GM23338 (cell line): ENCODE results near the gene TUBB4A. TPM values are rescaled to one million over a fixed set of nuclear protein-coding genes. Genes with fewer than 3 reads are reported as not detected.

ENCODE experiments used
- polyA plus RNA-seq: library from polyadenylated mRNA; unstranded; fragments of >200 nt; fragmentation: Nextera tagmentation; extraction: Ambion mirVana; gene quantifications from 2 replicates; pipeline ENCODE4 v1.2.1, GENCODE V29; 2016
- small RNA-seq: library from RNA; depleted of rRNA; stranded (forward); fragments of <200 nt; gene quantifications from one replicate; pipeline ENCODE3, GENCODE V24; 2014; ENCODE audit warnings: low replicate concordance
- total RNA-seq: library from RNA; depleted of rRNA; stranded (reverse); fragments of >200 nt; shearing (Covaris generic); gene quantifications from 2 replicates; pipeline ENCODE4 v1.2.3, GENCODE V29; 2014; rRNA removed

The TUBB4A gene
- total and polyA plus RNA-seq, 2 experiments from 2014 or later: 32.9 to 41.7 TPM

Small RNA genes lying within 50 kb of the gene (small RNA-seq; reads per million reads assigned to genes)
- gene AC010503.2: not detected

Other genes with a start within 250 kb of the TUBB4A start
- gene MLLT1, start 222.3 kb downstream of the TUBB4A start, total RNA-seq: 15.4 and 23.4 TPM in 2 replicates
- gene MLLT1, start 222.3 kb downstream of the TUBB4A start, polyA plus RNA-seq: 17.8 and 19.9 TPM in 2 replicates
- not detected in 2 replicates for gene ACER1, start 168.7 kb downstream of the TUBB4A start, total RNA-seq
- gene ACER1, start 168.7 kb downstream of the TUBB4A start, polyA plus RNA-seq: not detected in 2 replicates
- 96.7 and 110 TPM in 2 replicates for gene CLPP, start 140.8 kb downstream of the TUBB4A start, total RNA-seq
- gene CLPP, start 140.8 kb downstream of the TUBB4A start, polyA plus RNA-seq: 65.7 and 76.4 TPM in 2 replicates
- 52.0 and 75.4 TPM in 2 replicates for gene ALKBH7, start 129.5 kb downstream of the TUBB4A start, total RNA-seq
- gene ALKBH7, start 129.5 kb downstream of the TUBB4A start, polyA plus RNA-seq: 66.3 and 76.1 TPM in 2 replicates
- 0.93 and 1.2 TPM in 2 replicates for gene PSPN, start 126.4 kb downstream of the TUBB4A start, total RNA-seq
- gene PSPN, start 126.4 kb downstream of the TUBB4A start, polyA plus RNA-seq: 0.82 and 1.5 TPM in 2 replicates
- gene GTF2F1, start 109.1 kb downstream of the TUBB4A start, total RNA-seq: 44.4 and 65.5 TPM in 2 replicates
- 62.1 and 76.1 TPM in 2 replicates for gene GTF2F1, start 109.1 kb downstream of the TUBB4A start, polyA plus RNA-seq
- 359 and 367 TPM in 2 replicates for gene KHSRP, start 77.5 kb downstream of the TUBB4A start, total RNA-seq
- 129 and 144 TPM in 2 replicates for gene KHSRP, start 77.5 kb downstream of the TUBB4A start, polyA plus RNA-seq
- 0.35 TPM in 1 of 2 replicates, not detected in the other for gene SLC25A41, start 68.5 kb downstream of the TUBB4A start, total RNA-seq
- gene SLC25A41, start 68.5 kb downstream of the TUBB4A start, polyA plus RNA-seq: 0.23 and 0.24 TPM in 2 replicates
- gene SLC25A23, start 42.5 kb downstream of the TUBB4A start, total RNA-seq: 90.5 and 96.4 TPM in 2 replicates
- 25.1 and 25.7 TPM in 2 replicates for gene SLC25A23, start 42.5 kb downstream of the TUBB4A start, polyA plus RNA-seq
- gene CRB3, start 38.0 kb downstream of the TUBB4A start, total RNA-seq: 32.2 and 44.4 TPM in 2 replicates
- 11.8 and 16.6 TPM in 2 replicates for gene CRB3, start 38.0 kb downstream of the TUBB4A start, polyA plus RNA-seq
- 2.8 and 3.1 TPM in 2 replicates for gene DENND1C, start 20.5 kb downstream of the TUBB4A start, total RNA-seq
- gene DENND1C, start 20.5 kb downstream of the TUBB4A start, polyA plus RNA-seq: 6.1 and 6.3 TPM in 2 replicates
- gene TNFSF9, start 28.7 kb upstream of the TUBB4A start, total RNA-seq: 5.3 and 9.1 TPM in 2 replicates
- 2.6 and 2.8 TPM in 2 replicates for gene TNFSF9, start 28.7 kb upstream of the TUBB4A start, polyA plus RNA-seq
- gene CD70, start 88.8 kb upstream of the TUBB4A start, total RNA-seq: 2.0 and 7.3 TPM in 2 replicates
- 7.1 and 7.3 TPM in 2 replicates for gene CD70, start 88.8 kb upstream of the TUBB4A start, polyA plus RNA-seq
- not detected in 2 replicates for gene TNFSF14, start 167.9 kb upstream of the TUBB4A start, total RNA-seq
- gene TNFSF14, start 167.9 kb upstream of the TUBB4A start, polyA plus RNA-seq: not detected in 2 replicates
- 4.8 and 17.7 TPM in 2 replicates for gene C3, start 218.3 kb upstream of the TUBB4A start, total RNA-seq
- 5.1 and 7.5 TPM in 2 replicates for gene C3, start 218.3 kb upstream of the TUBB4A start, polyA plus RNA-seq
- 42.6 and 57.9 TPM in 2 replicates for gene GPR108, start 235.3 kb upstream of the TUBB4A start, total RNA-seq
- 44.8 and 45.9 TPM in 2 replicates for gene GPR108, start 235.3 kb upstream of the TUBB4A start, polyA plus RNA-seq
- 46.2 and 56.8 TPM in 2 replicates for gene TRIP10, start 237.4 kb upstream of the TUBB4A start, total RNA-seq
- gene TRIP10, start 237.4 kb upstream of the TUBB4A start, polyA plus RNA-seq: 65.4 and 68.5 TPM in 2 replicates